HG02852 (cell line): ENCODE results near the gene RUSF1.
"Not testable (repeated sequence)": the region's sequence is repeated elsewhere in the genome, so short reads cannot be mapped to it uniquely, and the experiment has no call there.

Experiments
- ATAC-seq: cut with Tn5 transposase; IDR thresholded peaks from one replicate; pipeline ENCODE4 v1.9.1; 2021; ENCODE audit warnings: mild to moderate bottlenecking, moderate library complexity; ENCODE audit not compliant: unreplicated experiment

RUSF1 gene

GRCh38 chr16:31507929-31508705, at the start of gene RUSF1:
Gene RUSF1, minus strand, starts transcription at chr16:31508391. Its CDS starts 18 bp downstream, at chr16:31508373.
- peak; percentile 87 for ATAC-seq

GRCh38 chr16:31542763-31543162, 34.6 kb upstream of the RUSF1 start:
- no peak for ATAC-seq

GRCh38 chr16:31539762-31540161, 31.6 kb upstream of the RUSF1 start:
- not testable (repeated sequence) for ATAC-seq

GRCh38 chr16:31538243-31538598, 30.0 kb upstream of the RUSF1 start:
- ATAC-seq = not testable (repeated sequence)

GRCh38 chr16:31537362-31538242, 29.4 kb upstream of the RUSF1 start:
- no peak for ATAC-seq

GRCh38 chr16:31536804-31537361, 28.7 kb upstream of the RUSF1 start:
- ATAC-seq = no peak

GRCh38 chr16:31535737-31536136, 27.5 kb upstream of the RUSF1 start:
- no peak for ATAC-seq

GRCh38 chr16:31532896-31533295, 24.7 kb upstream of the RUSF1 start:
- ATAC-seq = no peak

- no peak for ATAC-seq
These were observed 23.9 kb upstream of the RUSF1 start for GRCh38 chr16:31532120-31532519.

GRCh38 chr16:31531096-31531495, 22.9 kb upstream of the RUSF1 start:
- no peak for ATAC-seq

- no peak for ATAC-seq
These were observed 22.2 kb upstream of the RUSF1 start for GRCh38 chr16:31530405-31530804.

- ATAC-seq = no peak
These were observed 21.7 kb upstream of the RUSF1 start for GRCh38 chr16:31529937-31530312.

GRCh38 chr16:31529108-31529936, 21.1 kb upstream of the RUSF1 start:
- no peak for ATAC-seq

GRCh38 chr16:31528523-31529107, 20.4 kb upstream of the RUSF1 start:
- no peak for ATAC-seq

- ATAC-seq = no peak
These were observed 19.6 kb upstream of the RUSF1 start, which contains the start of gene AHSP for GRCh38 chr16:31527734-31528274. Gene AHSP, plus strand, starts transcription at chr16:31527900. Its CDS starts 240 bp downstream, at chr16:31528140.

GRCh38 chr16:31525113-31525512, 16.9 kb upstream of the RUSF1 start:
- no peak for ATAC-seq

GRCh38 chr16:31523768-31524167, 15.6 kb upstream of the RUSF1 start:
- ATAC-seq = not testable (repeated sequence)

- ATAC-seq = no peak
These were observed 13.9 kb upstream of the RUSF1 start for GRCh38 chr16:31522071-31522470.

- no peak for ATAC-seq
These were observed 13.2 kb upstream of the RUSF1 start for GRCh38 chr16:31521368-31521767.
